ES-I3 (cell line): Measurements from ENCODE around the gene TMEM183A.

Experiments
- H3K36me3 ChIP-seq: 2 replicates; pipeline ENCODE4 v1.6.1; 2013; ENCODE audit warnings: mild to moderate bottlenecking, low read length, control low read depth, moderate library complexity; ENCODE audit not compliant: insufficient read depth
- H3K4me1 ChIP-seq: 2 replicates; pipeline ENCODE4 v1.6.1; 2013; ENCODE audit warnings: mild to moderate bottlenecking, control low read depth, low read length; ENCODE audit not compliant: insufficient read depth
- H3K9ac ChIP-seq: 2 replicates; pipeline ENCODE4 v1.6.1; 2013; ENCODE audit warnings: low read depth, mild to moderate bottlenecking, low read length, moderate library complexity
- H3K9me3 ChIP-seq: 2 replicates; pipeline ENCODE4 v1.6.1; 2013; ENCODE audit warnings: mild to moderate bottlenecking, low read length, moderate library complexity; ENCODE audit not compliant: control insufficient read depth, insufficient read depth

Gene TMEM183A

DNA sequence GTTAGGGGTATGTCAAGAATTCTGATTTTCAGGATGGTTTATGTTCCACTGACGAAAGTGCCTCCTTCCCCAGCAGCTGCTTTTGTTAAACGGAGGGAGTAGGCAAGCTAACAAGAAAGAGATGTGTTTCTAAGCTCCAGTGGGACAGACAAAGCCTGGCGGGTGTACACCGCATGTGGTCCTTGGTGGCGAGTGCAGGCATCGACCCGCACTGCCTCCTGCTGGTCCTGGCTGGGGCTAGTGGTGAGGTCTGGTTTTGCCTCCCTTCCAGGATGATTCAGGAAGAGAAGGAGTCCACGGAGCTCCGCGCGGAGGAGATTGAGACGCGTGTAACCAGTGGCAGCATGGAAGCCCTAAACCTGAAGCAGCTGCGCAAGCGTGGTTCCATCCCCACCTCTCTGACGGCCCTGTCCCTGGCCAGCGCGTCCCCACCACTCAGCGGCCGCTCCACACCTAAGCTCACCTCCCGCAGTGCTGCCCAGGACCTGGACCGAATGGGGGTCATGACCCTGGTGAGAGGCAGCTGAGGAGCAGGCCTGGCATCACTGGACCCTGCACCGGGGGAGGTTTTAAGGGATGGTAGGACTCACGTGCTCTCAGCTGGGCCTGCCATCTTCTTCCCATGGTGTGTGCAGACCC lies 48.1 kb downstream of the TMEM183A start:
- H3K36me3 ChIP-seq, result no peaks in the 10 kb centered on the region

GRCh38 chr1:203056012-203056411 lies 48.8 kb downstream of the TMEM183A start:
- Histone ChIP-seq H3K36me3 (no peaks in the 10 kb centered on the region), H3K4me1 (peaks cover 32% of the 10 kb centered on the region), H3K9me3 (no peaks in the 10 kb centered on the region), H3K9ac (no peak overlapping the region)

More for the DNA sequence above, 48.1 kb downstream of the TMEM183A start:
- Histone ChIP-seq H3K9ac (no peak overlapping the region), H3K4me1 (peaks cover 32% of the 10 kb centered on the region), H3K9me3 (no peaks in the 10 kb centered on the region)

DNA sequence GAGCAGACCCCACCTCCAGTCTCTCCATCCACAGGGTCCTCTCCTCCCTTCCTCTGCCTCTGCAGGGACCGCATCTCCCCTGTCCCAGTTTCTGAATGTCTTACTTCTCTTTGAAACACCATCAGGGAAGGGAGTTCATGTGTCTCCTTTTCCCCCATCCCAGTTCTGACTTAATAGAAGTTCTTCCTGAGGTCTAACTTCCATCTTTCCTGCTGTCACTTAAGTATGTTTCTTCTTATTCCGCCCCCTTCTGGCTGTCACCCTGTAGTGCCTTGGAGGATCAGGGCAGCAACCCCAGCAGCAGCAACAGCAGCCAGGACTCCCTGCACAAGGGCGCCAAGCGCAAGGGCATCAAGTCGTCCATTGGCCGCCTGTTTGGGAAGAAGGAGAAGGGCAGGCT lies 49.3 kb downstream of the TMEM183A start:
- Histone ChIP-seq H3K9me3 (no peaks in the 10 kb centered on the region), H3K36me3 (peaks cover 2% of the 10 kb centered on the region; the same call in 1 of the 2 replicates), H3K4me1 (peaks cover 30% of the 10 kb centered on the region), H3K9ac (no peak overlapping the region)

DNA sequence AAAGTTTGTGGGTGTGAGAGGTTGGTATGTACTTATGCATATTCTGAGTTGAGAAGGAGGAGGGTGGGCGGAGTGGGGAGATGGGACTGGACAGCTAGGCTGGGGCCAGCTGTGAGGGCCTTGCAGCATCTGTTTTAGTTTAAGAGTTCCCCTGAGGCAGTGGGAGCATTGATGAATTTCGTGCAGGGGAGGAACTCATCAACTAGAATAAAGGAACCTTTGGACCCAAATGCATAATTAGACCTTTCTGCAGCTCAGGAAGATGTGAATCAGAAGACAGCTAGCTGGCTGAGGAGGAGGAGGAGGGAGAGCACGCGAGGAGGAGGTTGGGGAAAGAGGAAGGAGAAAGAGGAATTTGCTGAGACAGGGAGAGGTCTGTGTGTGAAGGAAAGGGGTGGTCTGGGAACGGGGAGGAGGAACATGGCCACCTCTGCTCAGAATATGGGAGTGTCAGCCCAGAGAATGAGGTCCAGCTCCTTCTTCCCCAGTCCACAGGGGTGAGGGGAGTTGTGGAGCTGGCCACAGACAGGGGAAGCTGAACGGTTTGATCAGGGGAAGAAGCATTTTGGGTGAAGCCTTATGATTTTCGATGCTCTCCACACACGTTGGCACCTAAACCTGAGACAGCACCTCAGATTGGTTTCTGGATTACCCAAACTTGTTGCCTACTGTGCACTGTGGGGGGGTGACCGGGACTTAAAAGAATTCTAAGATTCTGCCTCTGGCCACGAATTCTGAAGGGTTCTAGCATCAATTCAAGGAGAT lies 50.9 kb downstream of the TMEM183A start:
- Histone ChIP-seq H3K9ac (no peak overlapping the region), H3K9me3 (no peaks in the 10 kb centered on the region), H3K4me1 (peaks cover 18% of the 10 kb centered on the region), H3K36me3 (peaks cover 2% of the 10 kb centered on the region; the same call in 1 of the 2 replicates)

DNA sequence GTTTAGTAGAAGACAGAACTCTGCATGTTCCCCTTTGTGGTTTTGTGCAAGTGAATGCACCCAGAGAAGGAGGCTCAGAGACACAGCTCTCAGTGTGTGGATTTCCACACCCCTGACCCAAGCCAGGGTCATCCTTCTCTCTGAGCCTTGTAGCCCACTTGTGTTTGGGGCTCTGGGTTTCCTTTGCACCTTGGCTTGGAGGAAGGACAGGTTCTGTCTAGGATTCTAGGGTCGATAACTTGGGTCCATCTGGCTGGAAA lies 51.4 kb downstream of the TMEM183A start:
- H3K9ac ChIP-seq, result no peak overlapping the region
- H3K36me3 ChIP-seq, result peaks cover 2% of the 10 kb centered on the region; the same call in 1 of the 2 replicates
- H3K4me1 ChIP-seq, result peaks cover 18% of the 10 kb centered on the region
- H3K9me3 ChIP-seq, result no peaks in the 10 kb centered on the region

DNA sequence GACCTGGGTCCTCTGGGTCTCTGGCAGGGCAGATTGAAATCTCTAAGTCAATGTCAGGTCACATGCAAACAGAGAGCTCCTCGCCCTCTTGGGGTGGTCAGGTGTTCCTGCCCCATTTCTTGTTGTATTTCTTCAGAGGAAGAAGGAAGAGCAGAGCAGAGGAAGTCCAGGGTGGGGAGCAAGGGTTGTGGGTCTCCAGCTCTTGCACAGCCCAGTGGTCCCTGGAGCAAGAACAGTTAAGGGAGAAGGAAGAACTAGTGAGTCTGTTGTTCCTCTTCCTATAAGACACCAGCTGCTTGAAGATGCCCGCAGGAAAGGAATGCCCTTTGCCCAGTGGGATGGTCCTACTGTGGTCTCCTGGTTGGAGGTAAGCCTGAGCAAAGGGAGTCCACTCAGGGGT lies 52.3 kb downstream of the TMEM183A start:
- H3K36me3 ChIP-seq, result peaks cover 2% of the 10 kb centered on the region; the same call in 1 of the 2 replicates
- no peak overlapping the region for H3K9ac ChIP-seq
- peaks cover 12% of the 10 kb centered on the region for H3K4me1 ChIP-seq
- H3K9me3 ChIP-seq, result no peaks in the 10 kb centered on the region

DNA sequence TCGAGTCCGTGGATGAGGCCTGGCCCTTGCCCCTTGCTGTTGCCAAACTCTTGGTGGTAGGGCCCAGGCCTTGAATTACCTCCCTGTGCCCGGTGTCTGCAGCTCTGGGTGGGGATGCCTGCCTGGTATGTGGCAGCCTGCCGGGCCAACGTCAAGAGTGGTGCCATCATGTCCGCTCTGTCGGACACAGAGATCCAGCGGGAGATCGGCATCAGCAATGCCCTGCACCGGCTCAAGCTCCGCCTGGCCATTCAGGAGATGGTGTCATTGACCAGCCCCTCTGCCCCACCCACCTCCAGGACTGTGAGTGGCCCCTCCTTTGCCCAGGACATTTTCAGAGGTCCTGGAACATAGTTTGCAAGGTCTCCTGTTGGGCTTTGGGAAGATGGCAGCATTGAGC lies 52.9 kb downstream of the TMEM183A start:
- H3K9me3 ChIP-seq, result no peaks in the 10 kb centered on the region
- H3K9ac ChIP-seq, result no peak overlapping the region
- peaks cover 2% of the 10 kb centered on the region; the same call in 1 of the 2 replicates for H3K36me3 ChIP-seq
- peaks cover 5% of the 10 kb centered on the region; the same call in 1 of the 2 replicates for H3K4me1 ChIP-seq

DNA sequence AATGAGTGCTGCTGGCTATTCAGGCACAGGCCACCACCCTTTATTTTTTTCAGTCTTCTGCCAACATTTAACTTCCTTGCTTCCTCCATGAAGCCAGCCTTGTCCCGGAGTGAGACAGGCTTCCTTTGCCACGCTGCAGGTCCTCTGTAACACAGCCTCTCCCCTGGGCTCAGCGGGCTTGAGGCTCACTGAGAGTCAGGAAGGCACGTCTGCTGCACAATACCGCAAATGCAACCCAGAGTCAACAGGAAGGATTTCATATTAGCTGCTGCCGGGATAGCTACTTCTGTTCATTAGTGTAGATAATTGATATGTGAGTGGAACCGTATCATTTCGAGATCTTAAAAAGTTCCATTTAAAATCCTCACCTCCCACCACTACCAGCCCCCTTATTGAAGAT lies 56.1 kb downstream of the TMEM183A start:
- Histone ChIP-seq H3K9me3 (no peaks in the 10 kb centered on the region), H3K4me1 (peaks cover 2% of the 10 kb centered on the region; the same call in 1 of the 2 replicates), H3K36me3 (peaks cover 2% of the 10 kb centered on the region; the same call in 1 of the 2 replicates), H3K9ac (no peak overlapping the region)

DNA sequence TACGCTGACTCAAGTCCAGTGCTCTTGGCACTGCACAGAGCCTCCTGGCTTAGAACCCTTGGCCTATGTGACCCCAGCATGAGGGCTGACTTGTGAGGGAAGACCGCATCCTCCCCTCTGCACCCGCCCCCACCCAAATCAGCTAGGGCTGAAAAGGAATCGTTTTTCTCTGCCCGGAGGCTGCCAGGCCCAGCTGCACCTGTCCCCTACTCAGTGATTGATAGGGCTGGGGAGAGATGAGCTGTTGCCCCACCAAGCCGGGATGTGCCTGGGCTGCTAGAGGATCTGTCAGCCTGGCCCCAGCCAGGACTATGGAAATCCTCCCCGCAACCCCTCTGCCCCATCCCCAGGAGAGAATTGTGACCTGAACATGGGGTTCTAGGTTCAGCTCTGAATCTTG lies 58.0 kb downstream of the TMEM183A start:
- Histone ChIP-seq H3K4me1 (no peaks in the 10 kb centered on the region), H3K36me3 (peaks cover 2% of the 10 kb centered on the region; the same call in 1 of the 2 replicates), H3K9ac (no peak overlapping the region), H3K9me3 (no peaks in the 10 kb centered on the region)

DNA sequence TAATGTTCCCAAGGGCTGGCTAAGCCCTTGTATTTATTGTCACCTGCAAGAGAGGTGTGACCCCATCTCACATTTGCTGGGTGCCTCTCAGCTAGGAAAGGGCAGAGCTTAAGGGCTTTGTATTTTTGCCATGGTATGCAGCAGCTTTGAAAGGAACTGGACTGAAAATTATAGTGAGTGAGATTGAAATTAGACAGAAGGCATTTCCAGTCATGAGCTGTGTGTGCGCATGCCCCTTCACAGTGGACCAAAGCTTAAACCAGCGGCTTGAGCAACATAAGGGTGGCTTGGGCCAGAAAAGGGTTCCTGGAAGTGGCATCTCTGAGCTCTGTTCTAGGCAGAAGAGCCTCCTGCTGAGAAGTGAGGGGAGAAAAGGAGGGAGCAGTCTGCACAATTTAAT lies 58.8 kb downstream of the TMEM183A start:
- Histone ChIP-seq H3K9me3 (no peaks in the 10 kb centered on the region), H3K9ac (no peak overlapping the region), H3K4me1 (no peaks in the 10 kb centered on the region), H3K36me3 (peaks cover 2% of the 10 kb centered on the region; the same call in 1 of the 2 replicates)

GRCh38 chr1:203066965-203067364 lies 59.8 kb downstream of the TMEM183A start:
- H3K4me1 ChIP-seq, result no peaks in the 10 kb centered on the region
- no peak overlapping the region for H3K9ac ChIP-seq
- no peaks in the 10 kb centered on the region for H3K9me3 ChIP-seq
- H3K36me3 ChIP-seq, result no peaks in the 10 kb centered on the region

DNA sequence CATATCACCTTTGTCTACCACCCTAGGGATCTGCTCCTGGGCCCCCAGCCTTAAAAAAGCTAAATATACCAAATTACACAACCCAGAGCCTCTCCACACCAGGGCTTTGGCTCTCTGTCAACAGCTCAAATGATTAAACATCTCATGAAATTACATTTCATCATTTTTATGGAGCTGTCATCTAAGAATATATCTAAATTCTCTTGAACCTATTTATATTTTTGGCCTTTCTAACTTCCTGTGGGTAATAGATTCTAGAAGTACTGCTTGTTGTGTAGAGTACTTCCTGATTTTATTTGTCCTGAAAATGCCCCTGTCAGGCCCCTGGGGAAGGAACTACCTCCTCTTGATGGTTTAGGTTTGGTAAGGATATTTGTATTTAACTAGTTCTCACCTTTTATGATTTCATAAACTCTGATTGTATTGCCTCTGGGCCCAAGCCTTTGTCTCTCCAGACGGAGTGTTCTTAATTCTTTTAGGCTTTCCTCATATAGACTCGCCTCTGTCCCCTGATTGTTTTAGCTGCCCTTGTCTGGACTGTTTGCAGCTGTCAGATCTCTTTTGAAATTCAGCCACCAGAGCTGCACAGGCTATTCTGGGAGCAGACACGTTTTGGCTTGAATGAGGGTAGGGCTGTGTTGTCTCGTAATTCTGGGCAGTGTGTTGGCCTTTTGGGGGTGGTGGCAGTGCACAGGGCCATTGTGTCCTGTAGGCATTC lies 62.0 kb downstream of the TMEM183A start:
- Histone ChIP-seq H3K4me1 (no peaks in the 10 kb centered on the region), H3K36me3 (no peaks in the 10 kb centered on the region), H3K9me3 (no peaks in the 10 kb centered on the region), H3K9ac (no peak overlapping the region)

GRCh38 chr1:203072002-203072602 lies 64.9 kb downstream of the TMEM183A start:
- Histone ChIP-seq H3K4me1 (no peaks in the 10 kb centered on the region), H3K9me3 (no peaks in the 10 kb centered on the region), H3K9ac (no peak overlapping the region), H3K36me3 (no peaks in the 10 kb centered on the region)

GRCh38 chr1:203072911-203073310 lies 65.7 kb downstream of the TMEM183A start:
- Histone ChIP-seq H3K4me1 (no peaks in the 10 kb centered on the region), H3K9ac (no peak overlapping the region), H3K9me3 (no peaks in the 10 kb centered on the region), H3K36me3 (no peaks in the 10 kb centered on the region)
